Adipose tissue (tissue), 3 donors: ENCODE measurements around the gene LPP. TPM values are rescaled to one million over a fixed set of nuclear protein-coding genes. Genes with fewer than 3 reads are reported as not detected.

ENCODE experiments used
- H3K27ac ChIP-seq: one replicate; pipeline ENCODE4 v1.5.1; 2013; ENCODE audit warnings: low read depth, low read length
- WGBS, 3 donors: extraction: QIAGEN DNeasy Blood & Tissue Kit; methylation state at CpG; one replicate each; pipeline ENCODE4 v1.1.7; 2013; 5-methylcytosine and 5-hydroxymethylcytosine counted together
- polyA plus RNA-seq, 3 donors: library from polyadenylated mRNA; stranded (reverse); fragments of 200-250 nt; gene quantifications; one replicate each; pipeline ENCODE4 v1.2.3, GENCODE V29; 2013
- donor health status: healthy with polysubstance abuse.
- donor health status: Bipolar disorder and iron deficiency.
- donor health status: healthy.

The LPP gene
- polyA plus RNA-seq, 3 donors: 3.6 to 25.6 (median 11.3) TPM

GRCh38 chr3:188890572-188891270, 736.8 kb downstream of the LPP start:
- WGBS, 3 donors: 86 to 95% (median 94%) methylated on average over 2 of the region's 2 CpGs
- H3K27ac ChIP-seq: no peak overlapping the region

- WGBS, 3 donors: 73 to 82% (median 77%) methylated on average over 6 of the region's 6 CpGs
- no peak overlapping the region for H3K27ac ChIP-seq
These were observed 745.9 kb downstream of the LPP start for GRCh38 chr3:188899881-188900280.

GRCh38 chr3:188900421-188900951, 746.5 kb downstream of the LPP start:
- 65 to 88% (median 85%) methylated on average over 2 of the region's 2 CpGs for WGBS, 3 donors
- H3K27ac ChIP-seq: no peak overlapping the region

GRCh38 chr3:188901126-188901525, 747.2 kb downstream of the LPP start:
- WGBS, 3 donors: 38 to 62% (median 51%) methylated on average over 6 of the region's 6 CpGs
- H3K27ac ChIP-seq: no peak overlapping the region

GRCh38 chr3:188901671-188902287, 747.8 kb downstream of the LPP start:
- no peak overlapping the region for H3K27ac ChIP-seq
- 77 to 92% (median 81%) methylated on average over 4 of the region's 4 CpGs for WGBS, 3 donors

- H3K27ac ChIP-seq: no peak overlapping the region
- WGBS, 3 donors: 41 to 67% (median 44%) methylated on average over 1 of the region's 1 CpG
These were observed 750.7 kb downstream of the LPP start for GRCh38 chr3:188904670-188905069.

GRCh38 chr3:188905547-188905946, 751.6 kb downstream of the LPP start:
- 72 to 91% (median 73%) methylated on average over 2 of the region's 2 CpGs for WGBS, 3 donors
- H3K27ac ChIP-seq: no peak overlapping the region

- WGBS, 3 donors: 75 to 93% (median 84%) methylated on average over 7 of the region's 7 CpGs
- H3K27ac ChIP-seq: no peak overlapping the region
These were observed 752.3 kb downstream of the LPP start for GRCh38 chr3:188906236-188906635.

- 84 to 90% (median 88%) methylated on average over 5 of the region's 5 CpGs for WGBS, 3 donors
These were observed 754.3 kb downstream of the LPP start for GRCh38 chr3:188908002-188908850.

GRCh38 chr3:188911026-188911850, 757.3 kb downstream of the LPP start:
- H3K27ac ChIP-seq: no peak overlapping the region
- 65 to 78% (median 67%) methylated on average over 8 of the region's 8 CpGs for WGBS, 3 donors

More at GRCh38 chr3:188908002-188908850, 754.3 kb downstream of the LPP start:
- no peak overlapping the region for H3K27ac ChIP-seq

GRCh38 chr3:188913084-188913483, 759.1 kb downstream of the LPP start:
- WGBS, 3 donors: 94 to 99% (median 97%) methylated on average over 2 of the region's 2 CpGs
- no peak overlapping the region for H3K27ac ChIP-seq

GRCh38 chr3:188914552-188914951, 760.6 kb downstream of the LPP start:
- no peak overlapping the region for H3K27ac ChIP-seq
- 49 to 57% (median 56%) methylated on average over 2 of the region's 2 CpGs for WGBS, 3 donors

GRCh38 chr3:188915127-188915526, 761.2 kb downstream of the LPP start:
- H3K27ac ChIP-seq: no peak overlapping the region

GRCh38 chr3:188916934-188917401, 763.0 kb downstream of the LPP start:
- H3K27ac ChIP-seq: no peak overlapping the region

More at GRCh38 chr3:188915127-188915526, 761.2 kb downstream of the LPP start:
- WGBS, 3 donors: 29 to 66% (median 36%) methylated on average over 1 of the region's 1 CpG

- 41 to 85% (median 81%) methylated on average over 2 of the region's 2 CpGs for WGBS, 3 donors
- H3K27ac ChIP-seq: no peak overlapping the region
These were observed 764.1 kb downstream of the LPP start for GRCh38 chr3:188918093-188918492.

- WGBS, 3 donors: 87 to 98% (median 93%) methylated on average over 2 of the region's 2 CpGs
- H3K27ac ChIP-seq: no peak overlapping the region
These were observed 769.7 kb downstream of the LPP start for GRCh38 chr3:188923671-188924070.

- WGBS, 3 donors: 96 to 97% (median 97%) methylated on average over 12 of the region's 12 CpGs
These were observed 771.4 kb downstream of the LPP start for GRCh38 chr3:188925376-188925775.

GRCh38 chr3:188926111-188926510, 772.2 kb downstream of the LPP start:
- no peak overlapping the region for H3K27ac ChIP-seq
- WGBS, 3 donors: 88 to 97% (median 93%) methylated on average over 4 of the region's 4 CpGs

More at GRCh38 chr3:188925376-188925775, 771.4 kb downstream of the LPP start:
- no peak overlapping the region for H3K27ac ChIP-seq
